Stimulated activated CD8-positive, alpha-beta memory T cell treated with anti-CD3 and anti-CD28 coated beads, Interleukin-4, amount 100 ng/mL, for 4 hours (primary cell): Measurements from ENCODE around the gene SLC34A3.
"Not testable (repeated sequence)": the region's sequence is repeated elsewhere in the genome, so short reads cannot be mapped to it uniquely, and the experiment has no call there.

Source experiments
- DNase-seq, 2 donors: peaks; one replicate each; pipeline ENCODE4 v3.0.0-alpha.2; 2020; ENCODE audit warnings: low read depth in 2 of 2, low spot score in 1 of 2

Gene SLC34A3

GRCh38 chr9:137255448-137256114, 24.9 kb downstream of the SLC34A3 start:
- DNase-seq: no peak

GRCh38 chr9:137256362-137256761, 25.7 kb downstream of the SLC34A3 start:
- no peak for DNase-seq

- no peak for DNase-seq
Measured at GRCh38 chr9:137256856-137257255, 26.2 kb downstream of the SLC34A3 start.

GRCh38 chr9:137262173-137262908, 31.6 kb downstream of the SLC34A3 start:
- DNase-seq: not testable (repeated sequence)

- no peak for DNase-seq
Measured at GRCh38 chr9:137262909-137263285, 32.2 kb downstream of the SLC34A3 start.

GRCh38 chr9:137263506-137263905, 32.8 kb downstream of the SLC34A3 start:
- no peak for DNase-seq

- no peak for DNase-seq
Measured at GRCh38 chr9:137264067-137264466, 33.4 kb downstream of the SLC34A3 start.

- no peak for DNase-seq
Measured at GRCh38 chr9:137265496-137266161, 34.9 kb downstream of the SLC34A3 start.

- DNase-seq: no peak
Measured at GRCh38 chr9:137266162-137266527, 35.4 kb downstream of the SLC34A3 start.

GRCh38 chr9:137266585-137267453, 36.1 kb downstream of the SLC34A3 start:
- no peak for DNase-seq

GRCh38 chr9:137267933-137268355, 37.2 kb downstream of the SLC34A3 start:
- DNase-seq: no peak

- no peak for DNase-seq
Measured at GRCh38 chr9:137268538-137269201, 38.0 kb downstream of the SLC34A3 start.

GRCh38 chr9:137269231-137269772, 38.6 kb downstream of the SLC34A3 start:
- DNase-seq: no peak

GRCh38 chr9:137270929-137271695, 40.4 kb downstream of the SLC34A3 start:
- DNase-seq: no peak

GRCh38 chr9:137271696-137272076, 41.0 kb downstream of the SLC34A3 start:
- no peak for DNase-seq

GRCh38 chr9:137272241-137273094, 41.8 kb downstream of the SLC34A3 start:
- DNase-seq: no peak

GRCh38 chr9:137273095-137273490, 42.4 kb downstream of the SLC34A3 start:
- DNase-seq: no peak

GRCh38 chr9:137273611-137274320, 43.1 kb downstream of the SLC34A3 start:
- no peak for DNase-seq
